Aorta (tissue), 5 donors: ENCODE data around the gene QRICH1. TPM values are rescaled to one million over a fixed set of nuclear protein-coding genes. Genes with fewer than 3 reads are reported as not detected.

Experiments
- ATAC-seq: fragments of 200-7000 bp; cut with Tn5 transposase; one replicate; pipeline ENCODE4 v1.9.1; 2022; ENCODE audit warnings: moderate library complexity; ENCODE audit not compliant: low FRiP score
- DNase-seq, 2 donors: peaks; one replicate each; pipeline ENCODE4 v3.0.0-alpha.2; 2020
- H3K27ac ChIP-seq, 2 donors: one replicate each; pipeline ENCODE4 v1.5.1; 2013; ENCODE audit warnings: low read length in 2 of 2, mild to moderate bottlenecking in 2 of 2, moderate library complexity in 2 of 2, control low read depth in 1 of 2, inconsistent platforms in 1 of 2, low read depth in 1 of 2
- H3K27me3 ChIP-seq, 2 donors: one replicate each; pipeline ENCODE4 v1.6.1; 2013; ENCODE audit warnings: control low read depth in 1 of 2, low read length in 1 of 2, mild to moderate bottlenecking in 1 of 2, moderate library complexity in 1 of 2; ENCODE audit not compliant: insufficient read depth in 2 of 2, control insufficient read depth in 1 of 2
- H3K36me3 ChIP-seq, 2 donors: one replicate each; pipeline ENCODE4 v1.6.1; 2013; ENCODE audit warnings: control low read depth in 1 of 2, low read length in 1 of 2, mild to moderate bottlenecking in 1 of 2; ENCODE audit not compliant: insufficient read depth in 2 of 2, control insufficient read depth in 1 of 2
- H3K4me1 ChIP-seq, 2 donors: one replicate each; pipeline ENCODE4 v1.6.1; 2013; ENCODE audit warnings: low read length in 2 of 2, control low read depth in 1 of 2, mild to moderate bottlenecking in 1 of 2, moderate library complexity in 1 of 2; ENCODE audit not compliant: insufficient read depth in 2 of 2, control insufficient read depth in 1 of 2
- H3K4me3 ChIP-seq, 2 donors: one replicate each; pipeline ENCODE4 v1.5.1; 2013; ENCODE audit warnings: low read length in 2 of 2, control low read depth in 1 of 2, mild to moderate bottlenecking in 1 of 2
- H3K9me3 ChIP-seq: one replicate; pipeline ENCODE4 v1.6.1; 2013; ENCODE audit warnings: mild to moderate bottlenecking, low read length; ENCODE audit not compliant: control insufficient read depth
- WGBS, 2 donors: extraction: QIAGEN DNeasy Blood & Tissue Kit; methylation state at CpG; one replicate each; pipeline ENCODE4 v1.1.7; 2013; 5-methylcytosine and 5-hydroxymethylcytosine counted together
- intact Hi-C, 2 donors: fragments of 100-400 bp; cut with DNase I; formaldehyde crosslinking; loops; one replicate each; pipeline versions ENCODE4 v1.14.2 to v1.15.0; 2022
- polyA plus RNA-seq, 2 donors: library from polyadenylated mRNA; stranded (reverse); fragments of 200-250 nt; gene quantifications; one replicate each; pipeline ENCODE4 v1.2.3, GENCODE V29; 2013
- total RNA-seq, 2 donors: library from RNA; stranded (reverse); fragmentation: NEBNext Ultra II Directional; extraction: Animal tissue kit (Norgen Biotek cat#: 25700); gene quantifications; one replicate each; pipeline ENCODE4 v1.2.1, GENCODE V29; 2021
- donor health status: healthy with polysubstance abuse.
- donor health status: Bipolar disorder and iron deficiency.
- donor health status: DM: no; HTN: no; CAD: no.
- donor health status: DM: no; HTN: no; CAD: no.
- donor health status: DM: yes; HTN: yes; CAD: no.

QRICH1 gene
- total and polyA plus RNA-seq, 4 donors = 8.3 to 103 (median 72.1) TPM

DNA sequence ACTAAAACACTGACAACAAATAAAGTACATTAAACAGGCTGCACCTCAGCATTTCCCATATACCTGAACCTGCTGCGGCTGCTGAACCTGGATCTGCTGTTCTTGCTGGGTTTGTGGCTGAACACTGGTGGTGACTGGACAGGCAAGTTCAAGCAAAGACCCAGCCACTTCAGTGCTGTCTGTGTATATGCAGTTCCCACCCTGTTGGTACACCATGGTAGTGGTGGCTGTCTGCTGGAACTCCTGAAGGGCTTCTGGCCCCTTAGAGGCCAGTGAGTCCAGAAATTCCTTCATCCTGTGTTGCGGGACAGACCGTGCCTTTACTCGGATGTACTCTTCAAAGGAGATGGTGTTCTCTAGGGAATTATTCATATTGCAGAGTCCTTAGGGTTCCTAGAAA lies 17.2 kb downstream of the QRICH1 start:
- no peak for DNase-seq
- no peaks in the 10 kb centered on the region for H3K9me3 ChIP-seq
- ATAC-seq = no peak
- H3K4me1 ChIP-seq = no peaks in the 10 kb centered on the region
- H3K27me3 ChIP-seq = no peaks in the 10 kb centered on the region
- intact Hi-C loops = no loop called here
- WGBS, 2 donors = 85 to 87% methylated on average over 4 of the region's 4 CpGs
- H3K27ac ChIP-seq = no peak overlapping the region
- no peak overlapping the region for H3K4me3 ChIP-seq
- peaks cover 0 to 9% of the 10 kb centered on the region in 2 donors for H3K36me3 ChIP-seq

DNA sequence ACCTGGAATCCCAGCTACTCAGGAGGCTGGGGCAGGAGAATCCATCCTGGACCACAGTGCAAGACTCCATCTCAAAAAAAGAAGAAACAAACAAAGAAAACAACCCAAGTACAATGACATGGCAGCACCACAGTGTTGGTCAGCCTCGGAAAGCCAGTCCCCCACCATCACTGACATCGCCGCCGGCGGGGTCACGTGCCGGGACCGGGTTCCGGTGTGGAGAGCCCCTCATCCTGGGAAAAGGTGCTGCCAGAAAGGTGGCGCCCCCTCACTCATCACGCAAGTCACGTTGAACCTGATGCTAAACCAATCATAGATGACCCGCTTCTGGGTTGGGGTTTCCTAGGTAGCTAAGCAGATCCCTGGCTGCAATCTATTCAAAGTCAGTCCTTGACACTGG lies 17.8 kb downstream of the QRICH1 start:
- Histone ChIP-seq H3K27me3 (no peaks in the 10 kb centered on the region), H3K4me3 (no peak overlapping the region), H3K9me3 (no peaks in the 10 kb centered on the region), H3K27ac (no peak overlapping the region), H3K4me1 (no peaks in the 10 kb centered on the region), H3K36me3 (peaks cover 0 to 13% of the 10 kb centered on the region in 2 donors)
- WGBS, 2 donors = 94 to 95% methylated on average over 13 of the region's 13 CpGs
- intact Hi-C loops = no loop called here
- DNase-seq (no peak), ATAC-seq (no peak)

DNA sequence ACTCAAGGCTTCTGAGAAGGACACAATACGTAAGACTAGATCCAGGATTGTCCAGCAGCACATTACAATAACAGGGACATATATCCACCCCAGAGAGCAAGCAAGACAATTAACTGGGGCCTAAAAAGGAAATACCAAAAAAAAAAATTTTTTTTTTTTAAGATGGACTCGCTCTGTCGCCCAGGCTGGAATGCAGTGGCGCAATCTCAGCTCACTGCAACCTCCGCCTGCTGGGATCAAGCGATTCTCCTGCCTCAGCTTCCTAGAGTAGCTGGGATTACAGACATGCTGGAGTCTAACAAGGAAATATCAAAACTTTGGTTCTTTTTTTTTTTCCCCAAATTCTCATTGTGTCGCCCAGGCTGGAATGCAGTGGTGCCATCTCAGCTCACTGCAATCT lies 35.9 kb downstream of the QRICH1 start:
- 90 to 91% methylated on average over 7 of the region's 7 CpGs for WGBS, 2 donors
- intact Hi-C loops = no loop called here
- Histone ChIP-seq H3K36me3 (peaks cover 2 to 12% of the 10 kb centered on the region in 2 donors), H3K4me3 (no peak overlapping the region), H3K9me3 (no peaks in the 10 kb centered on the region), H3K27me3 (no peaks in the 10 kb centered on the region), H3K27ac (no peak overlapping the region), H3K4me1 (no peaks in the 10 kb centered on the region)
- DNase-seq (no peak), ATAC-seq (no peak)

DNA sequence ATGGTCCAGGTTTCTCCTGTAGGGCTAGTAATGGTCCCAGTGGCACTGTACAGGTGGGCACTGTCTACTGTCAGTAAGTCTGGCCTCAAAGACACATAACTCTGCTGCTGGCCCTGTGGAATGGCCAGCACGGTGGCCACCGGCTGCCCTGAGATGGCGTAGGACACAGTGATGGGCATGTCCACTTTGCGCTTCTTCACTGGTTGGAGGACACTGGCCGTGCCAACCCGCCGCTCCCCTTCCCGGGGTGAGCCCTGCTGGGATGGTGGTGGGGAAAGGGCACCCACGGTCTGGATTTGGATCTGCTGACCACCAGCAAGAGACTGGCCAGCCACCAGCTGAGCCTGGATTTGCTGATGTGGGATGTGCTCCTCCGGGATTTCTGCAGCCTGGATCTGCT lies 36.6 kb downstream of the QRICH1 start:
- DNase-seq = no peak
- H3K9me3 ChIP-seq = no peaks in the 10 kb centered on the region
- no peaks in the 10 kb centered on the region for H3K27me3 ChIP-seq
- H3K4me3 ChIP-seq = no peak overlapping the region
- peak; percentile 29 for ATAC-seq
- H3K27ac ChIP-seq = no peak overlapping the region
- peaks cover 2 to 12% of the 10 kb centered on the region in 2 donors for H3K36me3 ChIP-seq
- 94% methylated on average over 10 of the region's 10 CpGs for WGBS, 2 donors
- no peaks in the 10 kb centered on the region for H3K4me1 ChIP-seq
- intact Hi-C loops = no loop called here

DNA sequence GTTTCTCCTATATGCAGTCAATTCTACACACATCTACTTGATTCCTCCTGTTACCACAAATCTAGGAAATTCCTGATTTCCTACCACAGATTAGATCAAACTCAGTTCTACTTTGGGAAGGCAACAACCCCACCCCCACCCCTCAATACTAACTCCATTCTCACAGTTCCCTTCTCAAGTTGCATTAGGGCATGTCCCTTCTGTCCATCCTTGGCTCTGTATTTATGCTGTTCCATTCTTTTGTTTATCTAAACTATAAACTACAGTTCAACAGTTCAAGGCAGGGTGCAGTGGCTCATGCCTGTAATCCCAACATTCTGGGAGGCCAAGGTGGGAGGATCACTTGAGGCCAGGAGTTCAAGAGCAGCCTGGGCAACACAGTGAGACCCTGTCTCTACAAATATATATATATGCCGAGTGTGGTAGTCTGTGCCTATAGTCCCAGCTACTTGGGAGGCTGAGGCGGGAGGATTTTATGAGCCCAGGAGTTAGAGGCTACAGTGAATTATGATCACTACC lies 39.5 kb downstream of the QRICH1 start:
- H3K27me3 ChIP-seq = no peaks in the 10 kb centered on the region
- H3K27ac ChIP-seq = no peak overlapping the region
- intact Hi-C loops = no loop called here
- DNase-seq (no peak), ATAC-seq (no peak)
- H3K4me1 ChIP-seq = no peaks in the 10 kb centered on the region
- H3K36me3 ChIP-seq = peaks cover 2 to 15% of the 10 kb centered on the region in 2 donors
- H3K9me3 ChIP-seq = no peaks in the 10 kb centered on the region
- no peak overlapping the region for H3K4me3 ChIP-seq
- whole genome bisulfite sequencing, 2 donors = 94 to 96% methylated on average over 2 of the region's 2 CpGs

DNA sequence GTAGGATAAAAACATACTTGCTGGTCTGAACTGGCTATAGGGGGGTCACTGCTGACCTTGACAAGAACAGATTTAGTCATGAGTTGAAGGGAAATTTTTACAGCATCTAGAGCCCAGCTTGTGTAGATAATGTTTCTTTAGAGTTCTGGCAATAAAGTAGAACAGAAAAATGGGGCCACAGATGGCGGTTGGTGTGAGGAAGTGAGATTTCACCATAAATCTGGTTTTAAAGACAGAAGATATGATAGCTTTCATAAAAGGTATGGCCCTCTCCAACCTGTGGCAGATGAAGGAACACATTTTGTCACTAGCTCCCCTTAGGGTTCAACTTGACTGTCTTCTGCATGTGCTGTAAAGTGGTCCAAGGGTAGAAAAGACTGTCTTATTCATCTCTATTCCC lies 40.3 kb downstream of the QRICH1 start:
- no peak overlapping the region for H3K27ac ChIP-seq
- peaks cover 2 to 15% of the 10 kb centered on the region in 2 donors for H3K36me3 ChIP-seq
- ATAC-seq (no peak), DNase-seq (no peak)
- no peak overlapping the region for H3K4me3 ChIP-seq
- H3K4me1 ChIP-seq = no peaks in the 10 kb centered on the region
- intact Hi-C loops = no loop called here
- WGBS, 2 donors = 92 to 100% methylated on average over 1 of the region's 1 CpG
- no peaks in the 10 kb centered on the region for H3K9me3 ChIP-seq
- no peaks in the 10 kb centered on the region for H3K27me3 ChIP-seq

DNA sequence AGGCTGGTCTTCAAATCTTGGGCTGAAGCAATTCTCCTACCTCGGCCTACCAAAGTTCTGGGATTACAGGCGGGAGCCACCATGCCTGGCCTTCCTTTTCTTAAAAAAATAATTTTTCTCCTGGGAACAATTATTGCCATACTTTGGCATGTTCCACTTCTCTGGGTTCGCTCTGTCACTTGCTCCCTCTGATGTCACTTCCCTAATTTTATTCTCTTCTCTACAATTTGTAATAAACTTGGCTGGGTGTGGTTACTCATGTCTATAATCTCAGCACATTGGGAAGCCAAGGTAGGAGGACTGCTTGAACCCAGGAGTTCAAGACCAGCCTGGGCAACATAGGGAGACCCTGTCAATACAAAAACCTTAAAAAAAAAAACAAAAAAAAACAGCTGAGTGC lies 58.6 kb downstream of the QRICH1 start:
- Histone ChIP-seq H3K27me3 (no peaks in the 10 kb centered on the region), H3K4me3 (no peak overlapping the region), H3K4me1 (no peaks in the 10 kb centered on the region), H3K36me3 (peaks cover 2 to 8% of the 10 kb centered on the region in 2 donors), H3K27ac (no peak overlapping the region), H3K9me3 (no peaks in the 10 kb centered on the region)
- WGBS, 2 donors = 84% methylated on average over 3 of the region's 3 CpGs
- DNase-seq (no peak), ATAC-seq (no peak)
- intact Hi-C loops = no loop called here

DNA sequence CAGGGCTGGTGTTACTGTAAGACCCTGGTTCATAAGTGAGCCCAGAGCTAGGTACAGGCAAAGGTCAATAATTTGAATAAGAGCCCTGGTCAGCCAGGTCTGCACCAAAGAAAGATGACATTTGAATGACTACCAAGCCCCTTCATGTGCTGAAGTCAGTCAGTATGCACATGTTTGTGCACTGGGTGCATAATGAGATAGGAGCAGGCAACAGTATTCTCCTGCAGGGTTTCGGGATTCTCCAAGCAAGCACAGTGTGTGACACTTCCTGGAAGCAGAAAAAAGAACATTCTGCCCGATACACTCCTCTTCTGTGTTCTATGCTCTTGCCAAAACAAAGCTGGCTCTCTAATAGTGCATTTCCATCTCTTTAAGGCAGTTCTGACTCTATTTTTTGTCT lies 59.2 kb downstream of the QRICH1 start:
- ATAC-seq (no peak), DNase-seq (no peak)
- Histone ChIP-seq H3K4me1 (no peaks in the 10 kb centered on the region), H3K27ac (no peak overlapping the region), H3K9me3 (no peaks in the 10 kb centered on the region), H3K36me3 (peaks cover 2 to 8% of the 10 kb centered on the region in 2 donors), H3K27me3 (no peaks in the 10 kb centered on the region), H3K4me3 (no peak overlapping the region)
- 80 to 84% methylated on average over 2 of the region's 2 CpGs for WGBS, 2 donors
- intact Hi-C loops = no loop called here

DNA sequence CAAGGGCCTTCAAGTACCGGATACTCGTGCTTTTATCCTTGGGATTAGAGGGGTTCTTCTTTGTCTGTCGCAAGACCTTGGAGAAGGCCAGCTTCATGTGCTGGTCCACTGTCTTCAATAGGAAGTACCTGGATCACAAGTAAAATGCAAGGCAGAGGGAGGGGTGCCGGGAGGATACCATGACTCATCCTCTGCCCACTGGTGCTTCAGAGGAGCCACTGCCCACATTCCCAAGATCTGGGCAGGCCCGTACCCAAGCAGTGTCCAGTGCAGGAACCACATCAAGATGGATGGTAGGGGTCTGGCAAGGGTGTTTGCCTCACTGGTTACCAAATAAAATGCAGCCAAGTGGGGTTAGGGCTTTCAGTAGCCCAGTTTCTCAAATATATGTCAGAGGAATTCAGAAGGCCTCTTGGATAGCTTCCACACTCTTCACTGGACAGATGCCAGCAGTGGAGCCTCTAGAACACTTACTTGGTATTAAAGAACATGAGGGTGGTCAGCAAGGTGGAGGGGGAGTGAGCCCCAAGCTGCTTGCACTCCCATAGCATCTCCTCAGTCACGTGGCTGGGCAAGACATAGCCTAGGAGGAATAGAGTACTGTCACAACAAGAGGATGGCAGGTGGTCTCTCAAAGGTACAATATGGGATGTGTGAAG lies 61.1 kb downstream of the QRICH1 start:
- no peak overlapping the region for H3K27ac ChIP-seq
- ATAC-seq (no peak), DNase-seq (no peak)
- H3K9me3 ChIP-seq = no peaks in the 10 kb centered on the region
- peaks cover 2 to 8% of the 10 kb centered on the region in 2 donors for H3K36me3 ChIP-seq
- H3K27me3 ChIP-seq = peaks cover 0 to 1% of the 10 kb centered on the region in 2 donors
- intact Hi-C loops = no loop called here
- H3K4me1 ChIP-seq = no peaks in the 10 kb centered on the region
- 85 to 86% methylated on average over 6 of the region's 6 CpGs for WGBS, 2 donors
- H3K4me3 ChIP-seq = no peak overlapping the region
